Upper lobe of left lung (tissue), 6 donors: ENCODE results near the gene SLC17A2. TPM values are rescaled to one million over a fixed set of nuclear protein-coding genes. Genes with fewer than 3 reads are reported as not detected.

Source experiments
- ATAC-seq, 2 donors: fragments of 200-7000 bp; cut with Tn5 transposase; one replicate each; pipeline ENCODE4 v1.9.1; 2022; ENCODE audit warnings: mild to moderate bottlenecking in 2 of 2, moderate library complexity in 2 of 2; ENCODE audit not compliant: low FRiP score in 2 of 2
- DNase-seq, 2 donors: peaks; one replicate each; pipeline ENCODE4 v3.0.0-alpha.2; 2019 to 2020
- H3K27ac ChIP-seq, 4 donors: fragments of 200-600 bp; sonication (generic); one replicate each; pipeline ENCODE4 v1.5.1; 2016 to 2019
- H3K27me3 ChIP-seq, 4 donors: fragments of 200-600 bp; sonication (generic); one replicate each; pipeline ENCODE4 v1.5.1; 2017 to 2019
- H3K36me3 ChIP-seq, 4 donors: fragments of 200-600 bp; sonication (generic); one replicate each; pipeline ENCODE4 v1.5.1; 2016 to 2019
- H3K4me1 ChIP-seq, 4 donors: fragments of 200-600 bp; sonication (generic); one replicate each; pipeline ENCODE4 v1.5.1; 2018 to 2019
- H3K4me3 ChIP-seq, 4 donors: fragments of 200-600 bp; sonication (generic); one replicate each; pipeline ENCODE4 v1.5.1; 2017 to 2019; ENCODE audit warnings: mild to moderate bottlenecking in 2 of 4, moderate library complexity in 1 of 4
- H3K9me3 ChIP-seq, 4 donors: fragments of 200-600 bp; sonication (generic); one replicate each; pipeline ENCODE4 v1.5.1; 2018 to 2019
- EP300 ChIP-seq, 4 donors: sonication (generic); formaldehyde crosslinking; IDR thresholded peaks; one replicate each; pipeline ENCODE4 v1.5.1; 2017; ENCODE audit warnings: antibody characterized with exemption in 4 of 4, control low read depth in 2 of 4
- POLR2A ChIP-seq, 4 donors: fragments of 450-650 bp; IDR thresholded peaks; one replicate each; pipeline ENCODE4 v1.5.1; 2016 to 2017; ENCODE audit warnings: antibody characterized with exemption in 4 of 4, mild to moderate bottlenecking in 2 of 4
- POLR2AphosphoS5 ChIP-seq, 2 donors: sonication (generic); formaldehyde crosslinking; IDR thresholded peaks; one replicate each; pipeline ENCODE4 v1.5.1; 2017; ENCODE audit warnings: antibody characterized with exemption in 2 of 2
- WGBS, 2 donors: methylation state at CpG; one replicate each; pipeline ENCODE4 v1.1.5; 2017 to 2018; 5-methylcytosine and 5-hydroxymethylcytosine counted together
- total RNA-seq, 6 donors: library from RNA; depleted of rRNA in 4 of 6; stranded (reverse); fragments of >200 nt in 4 of 6; gene quantifications; one replicate each; pipeline versions ENCODE4 v1.1.0 to v1.2.1, GENCODE V29; 2016 to 2021
- TF ChIP-seq, protein P1 (sequence below), 6 experiments: fragments of 450-650 bp in 4 of 6; fragments of 200-600 bp in 2 of 6; sonication (generic) in 2 of 6; IDR thresholded peaks; one replicate each; pipeline ENCODE4 v1.5.1; 2016 to 2019; ENCODE audit warnings: antibody characterized with exemption in 6 of 6
- donor health status: DM: no; HTN: no; CAD: no; lungs with moderate emphysema.
- donor health status: DM: no; HTN: yes; CAD: no; lungs with severe emphysema.

The SLC17A2 gene
- total RNA-seq, 6 donors from 2014 or later: not detected

DNA sequence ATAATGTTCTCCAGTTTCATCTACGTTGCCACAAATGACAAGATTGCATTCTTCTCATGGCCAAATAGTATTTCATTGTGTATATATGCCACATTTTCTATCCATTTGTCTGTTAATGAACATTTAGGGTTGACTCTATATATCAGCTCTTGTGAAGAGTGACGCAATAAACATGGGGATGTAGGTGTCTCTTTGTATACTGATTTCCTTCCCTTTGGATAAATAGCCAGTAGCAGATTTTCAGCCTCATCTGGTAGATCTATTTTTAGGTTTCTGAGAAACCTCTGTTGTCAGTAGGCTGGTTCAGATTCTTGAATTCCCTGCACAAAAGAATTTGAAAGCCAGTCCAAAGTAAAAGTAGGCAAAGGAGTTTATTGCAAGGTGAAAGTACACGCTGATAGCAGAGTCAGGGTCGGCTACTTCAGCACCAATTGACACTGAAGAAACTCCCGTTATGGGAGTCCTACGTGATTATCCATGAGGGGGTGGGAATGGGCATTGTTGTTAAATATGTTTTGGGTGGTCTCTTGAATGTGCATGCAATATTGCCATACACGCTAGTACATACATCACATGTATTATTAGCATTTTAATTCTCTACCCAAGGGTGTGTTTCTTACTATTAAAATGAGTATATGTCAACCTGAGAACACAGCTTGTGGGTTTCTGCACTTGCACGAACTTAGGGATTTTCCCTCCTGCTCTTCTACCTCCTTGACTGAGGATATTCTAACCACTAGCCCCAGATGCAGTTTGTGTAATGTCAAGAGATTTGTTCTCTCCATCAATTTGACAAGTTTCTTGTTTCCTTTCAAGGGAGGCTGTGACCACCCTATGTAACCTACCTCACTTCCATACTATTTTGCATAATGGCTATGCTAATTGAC is 14.4 kb upstream of the SLC17A2 start:
- DNase-seq (no peak), ATAC-seq (no peak)
- H3K27ac ChIP-seq: no peak overlapping the region
- H3K27me3 ChIP-seq: no peaks in the 10 kb centered on the region
- no peak for TF ChIP-seq EP300 (IDR thresholded peaks at IDR 0.05)
- TF ChIP-seq, protein P1, sequence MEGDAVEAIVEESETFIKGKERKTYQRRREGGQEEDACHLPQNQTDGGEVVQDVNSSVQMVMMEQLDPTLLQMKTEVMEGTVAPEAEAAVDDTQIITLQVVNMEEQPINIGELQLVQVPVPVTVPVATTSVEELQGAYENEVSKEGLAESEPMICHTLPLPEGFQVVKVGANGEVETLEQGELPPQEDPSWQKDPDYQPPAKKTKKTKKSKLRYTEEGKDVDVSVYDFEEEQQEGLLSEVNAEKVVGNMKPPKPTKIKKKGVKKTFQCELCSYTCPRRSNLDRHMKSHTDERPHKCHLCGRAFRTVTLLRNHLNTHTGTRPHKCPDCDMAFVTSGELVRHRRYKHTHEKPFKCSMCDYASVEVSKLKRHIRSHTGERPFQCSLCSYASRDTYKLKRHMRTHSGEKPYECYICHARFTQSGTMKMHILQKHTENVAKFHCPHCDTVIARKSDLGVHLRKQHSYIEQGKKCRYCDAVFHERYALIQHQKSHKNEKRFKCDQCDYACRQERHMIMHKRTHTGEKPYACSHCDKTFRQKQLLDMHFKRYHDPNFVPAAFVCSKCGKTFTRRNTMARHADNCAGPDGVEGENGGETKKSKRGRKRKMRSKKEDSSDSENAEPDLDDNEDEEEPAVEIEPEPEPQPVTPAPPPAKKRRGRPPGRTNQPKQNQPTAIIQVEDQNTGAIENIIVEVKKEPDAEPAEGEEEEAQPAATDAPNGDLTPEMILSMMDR (IDR thresholded peaks at IDR 0.05): no peak
- TF ChIP-seq POLR2A (IDR thresholded peaks at IDR 0.05): no peak
- no peak for TF ChIP-seq POLR2AphosphoS5 (IDR thresholded peaks at IDR 0.05)
- H3K4me3 ChIP-seq: no peak overlapping the region
- H3K9me3 ChIP-seq: no peaks in the 10 kb centered on the region
- H3K36me3 ChIP-seq: no peaks in the 10 kb centered on the region
- 66 to 67% methylated on average over 8 of the region's 8 CpGs for WGBS, 2 donors
- no peaks in the 10 kb centered on the region for H3K4me1 ChIP-seq

DNA sequence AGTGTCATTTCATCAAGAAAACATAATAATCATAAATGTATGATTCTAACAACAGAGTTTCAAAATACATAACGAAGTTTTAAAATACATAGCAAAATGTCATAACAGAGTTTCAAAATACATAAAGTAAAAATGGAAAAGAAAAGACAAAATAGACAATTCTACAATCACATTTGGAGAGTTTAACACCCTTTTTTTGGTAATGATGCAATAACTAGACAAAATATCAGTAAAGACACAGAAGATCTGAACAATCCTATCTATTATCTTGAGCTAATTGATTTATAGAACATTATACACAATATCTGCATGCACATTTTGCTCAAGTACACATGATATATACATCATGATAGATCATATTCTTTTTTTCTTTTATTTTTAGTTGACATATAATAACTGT is 13.4 kb upstream of the SLC17A2 start:
- Histone ChIP-seq H3K27me3 (no peaks in the 10 kb centered on the region), H3K4me3 (no peak overlapping the region), H3K27ac (no peak overlapping the region), H3K36me3 (no peaks in the 10 kb centered on the region), H3K4me1 (no peaks in the 10 kb centered on the region), H3K9me3 (no peaks in the 10 kb centered on the region)
- ATAC-seq (no peak), DNase-seq (no peak)
- WGBS, 2 donors: 83 to 100% methylated on average over 1 of the region's 1 CpG
- TF ChIP-seq POLR2AphosphoS5 (IDR thresholded peaks at IDR 0.05): no peak
- no peak for TF ChIP-seq EP300 (IDR thresholded peaks at IDR 0.05)
- no peak for TF ChIP-seq POLR2A (IDR thresholded peaks at IDR 0.05)
- TF ChIP-seq, protein P1 (IDR thresholded peaks at IDR 0.05): no peak

DNA sequence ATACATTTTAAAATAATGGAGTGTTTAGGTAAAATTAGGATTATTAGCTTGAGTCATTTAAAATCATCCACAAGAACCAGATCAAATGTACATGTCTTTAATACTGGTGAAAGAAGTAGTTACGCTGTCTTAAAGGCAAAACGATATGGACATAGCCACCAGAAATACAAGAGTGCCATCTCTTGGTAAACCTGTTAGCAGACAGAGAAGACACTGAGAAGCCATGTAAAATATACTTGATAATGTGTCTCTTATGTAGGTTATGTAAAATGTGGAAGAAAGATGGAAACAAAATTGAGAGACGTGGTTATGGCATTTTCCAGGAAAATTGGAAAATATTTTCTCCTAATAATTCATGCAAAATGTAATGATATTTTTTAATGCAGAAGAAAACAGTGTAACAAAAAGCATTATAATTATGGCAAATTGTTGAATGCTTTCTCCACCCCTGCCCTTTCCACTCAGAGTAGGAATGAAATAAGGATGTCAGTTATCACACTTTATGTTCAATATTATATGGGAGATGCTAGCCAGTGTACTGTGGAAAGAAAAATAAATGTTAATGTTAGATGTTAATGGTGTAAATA is 12.2 kb upstream of the SLC17A2 start:
- TF ChIP-seq POLR2A (IDR thresholded peaks at IDR 0.05): no peak
- TF ChIP-seq, protein P1 (IDR thresholded peaks at IDR 0.05): peak in 2 of 6 experiments; percentile 16 to 23
- no peaks in the 10 kb centered on the region for H3K4me1 ChIP-seq
- H3K36me3 ChIP-seq: no peaks in the 10 kb centered on the region
- no peaks in the 10 kb centered on the region for H3K27me3 ChIP-seq
- H3K9me3 ChIP-seq: no peaks in the 10 kb centered on the region
- WGBS, 2 donors: 38 to 59% methylated on average over 3 of the region's 3 CpGs
- no peak overlapping the region for H3K27ac ChIP-seq
- H3K4me3 ChIP-seq: no peak overlapping the region
- DNase-seq (no peak), ATAC-seq (peak in 1 of 2 donors; percentile 57)

DNA sequence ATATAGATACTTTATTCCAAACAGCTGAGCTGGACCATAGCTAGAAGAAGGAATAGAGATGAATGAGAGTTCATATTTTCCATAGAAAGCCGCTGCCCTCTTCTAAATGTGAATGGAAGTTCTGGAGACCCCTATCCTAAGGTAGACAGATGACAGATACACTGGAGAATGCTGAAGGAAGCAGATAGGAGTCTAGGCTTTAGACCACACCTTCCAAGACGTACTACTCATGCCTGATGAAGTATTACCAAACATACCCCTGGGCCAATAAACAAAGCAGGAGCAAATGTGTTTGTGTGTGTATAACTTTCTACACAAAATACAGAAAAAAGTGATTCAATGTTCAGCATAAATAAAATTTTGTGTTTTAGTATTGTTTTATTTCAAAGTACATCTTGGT is 9.1 kb upstream of the SLC17A2 start:
- 65 to 69% methylated on average over 2 of the region's 2 CpGs for WGBS, 2 donors
- H3K27me3 ChIP-seq: no peaks in the 10 kb centered on the region
- H3K27ac ChIP-seq: no peak overlapping the region
- no peak for DNase-seq
- no peaks in the 10 kb centered on the region for H3K9me3 ChIP-seq
- H3K36me3 ChIP-seq: no peaks in the 10 kb centered on the region
- no peak for ATAC-seq
- no peak overlapping the region for H3K4me3 ChIP-seq
- no peak for TF ChIP-seq POLR2A (IDR thresholded peaks at IDR 0.05)
- TF ChIP-seq EP300 (IDR thresholded peaks at IDR 0.05): no peak
- TF ChIP-seq POLR2AphosphoS5 (IDR thresholded peaks at IDR 0.05): no peak
- TF ChIP-seq, protein P1 (IDR thresholded peaks at IDR 0.05): no peak
- H3K4me1 ChIP-seq: no peaks in the 10 kb centered on the region
